Immature natural killer cell (primary cell): ENCODE results near the gene WSB1. TPM values are rescaled to one million over a fixed set of nuclear protein-coding genes. Genes with fewer than 3 reads are reported as not detected.
"Not testable (repeated sequence)": the region's sequence is repeated elsewhere in the genome, so short reads cannot be mapped to it uniquely, and the experiment has no call there.

Experiments
- DNase-seq, 3 donors: peaks; one replicate each; pipeline ENCODE4 v3.0.0; 2022; ENCODE audit warnings: mixed read lengths in 1 of 3
- H3K27ac Mint-ChIP-seq, 6 donors: one replicate each; pipeline ENCODE4 v1.8.0; 2020; ENCODE audit warnings: mixed read lengths in 6 of 6, mild to moderate bottlenecking in 5 of 6, inconsistent platforms in 4 of 6, moderate library complexity in 3 of 6
- H3K27me3 Mint-ChIP-seq, 3 donors: one replicate each; pipeline ENCODE4 v1.8.0; 2020 to 2021; ENCODE audit warnings: low read depth in 3 of 3, mild to moderate bottlenecking in 3 of 3, mixed read lengths in 3 of 3, moderate library complexity in 3 of 3, inconsistent platforms in 1 of 3
- H3K36me3 Mint-ChIP-seq, 3 donors: one replicate each; pipeline ENCODE4 v1.8.0; 2020; ENCODE audit warnings: mixed read lengths in 3 of 3, inconsistent platforms in 2 of 3, mild to moderate bottlenecking in 2 of 3
- H3K4me1 Mint-ChIP-seq, 2 donors: one replicate each; pipeline ENCODE4 v1.8.0; 2020; ENCODE audit warnings: inconsistent platforms in 2 of 2, mild to moderate bottlenecking in 2 of 2, mixed read lengths in 2 of 2, moderate library complexity in 1 of 2
- H3K4me3 Mint-ChIP-seq, 5 donors: one replicate each; pipeline ENCODE4 v1.8.0; 2020; ENCODE audit warnings: mild to moderate bottlenecking in 5 of 5, mixed read lengths in 5 of 5, inconsistent platforms in 3 of 5, moderate library complexity in 3 of 5
- H3K9me3 Mint-ChIP-seq, 6 donors: one replicate each; pipeline ENCODE4 v1.8.0; 2020; ENCODE audit warnings: mild to moderate bottlenecking in 6 of 6, mixed read lengths in 6 of 6, inconsistent platforms in 4 of 6, moderate library complexity in 3 of 6
- polyA plus RNA-seq, 3 donors: library from polyadenylated mRNA; unstranded; fragments of 300-500 nt; fragmentation: Illumina TruSeq; gene quantifications; one replicate each; pipeline ENCODE4 v1.2.3, GENCODE V29; 2021

WSB1 gene, protein sequence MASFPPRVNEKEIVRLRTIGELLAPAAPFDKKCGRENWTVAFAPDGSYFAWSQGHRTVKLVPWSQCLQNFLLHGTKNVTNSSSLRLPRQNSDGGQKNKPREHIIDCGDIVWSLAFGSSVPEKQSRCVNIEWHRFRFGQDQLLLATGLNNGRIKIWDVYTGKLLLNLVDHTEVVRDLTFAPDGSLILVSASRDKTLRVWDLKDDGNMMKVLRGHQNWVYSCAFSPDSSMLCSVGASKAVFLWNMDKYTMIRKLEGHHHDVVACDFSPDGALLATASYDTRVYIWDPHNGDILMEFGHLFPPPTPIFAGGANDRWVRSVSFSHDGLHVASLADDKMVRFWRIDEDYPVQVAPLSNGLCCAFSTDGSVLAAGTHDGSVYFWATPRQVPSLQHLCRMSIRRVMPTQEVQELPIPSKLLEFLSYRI
- 100 to 1,000 TPM; 163 to 253 (median 232) TPM for polyA plus RNA-seq

DNA sequence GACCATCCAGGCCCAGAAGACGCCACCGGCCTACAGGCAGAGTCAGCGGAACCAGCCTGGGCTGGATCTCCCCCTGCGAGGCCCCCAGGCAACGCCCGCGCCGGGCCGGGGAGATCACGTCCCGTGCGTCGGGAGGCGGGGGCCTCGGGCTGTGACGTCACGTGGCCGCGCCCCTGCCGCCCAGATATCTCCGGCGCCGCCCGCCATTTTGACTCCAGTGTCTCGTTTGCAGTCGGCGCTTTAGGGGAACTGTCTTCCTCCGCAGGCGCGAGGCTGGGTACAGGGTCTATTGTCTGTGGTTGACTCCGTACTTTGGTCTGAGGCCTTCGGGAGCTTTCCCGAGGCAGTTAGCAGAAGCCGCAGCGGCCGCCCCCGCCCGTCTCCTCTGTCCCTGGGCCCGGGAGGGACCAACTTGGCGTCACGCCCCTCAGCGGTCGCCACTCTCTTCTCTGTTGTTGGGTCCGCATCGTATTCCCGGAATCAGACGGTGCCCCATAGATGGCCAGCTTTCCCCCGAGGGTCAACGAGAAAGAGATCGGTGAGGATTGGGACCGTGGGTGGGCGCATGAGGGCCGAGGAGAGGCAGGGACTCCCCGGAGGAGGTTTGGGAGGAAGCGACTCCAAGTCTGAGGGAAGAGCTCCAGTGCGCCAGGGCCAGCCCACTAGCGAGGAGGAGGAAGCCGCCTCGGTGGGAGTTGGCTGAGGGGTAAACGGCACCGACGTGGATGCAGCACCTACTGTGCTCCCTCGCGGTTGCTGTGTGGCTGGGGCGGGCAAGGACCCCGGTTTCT, at the start of gene WSB1:
TSS of gene WSB1 (plus strand) at position 217 of the 791 bp plus-strand sequence. CDS start at position 499, 282 bp downstream.
- peaks cover 54 to 71% of the 10 kb centered on the region in 2 donors for H3K4me1 Mint-ChIP-seq
- peaks cover 0 to 3% (median 0%) of the 10 kb centered on the region in 3 donors for H3K36me3 Mint-ChIP-seq
- peak; percentile 92 to 93 (median 92) for DNase-seq
- no peaks in the 10 kb centered on the region for H3K9me3 Mint-ChIP-seq
- H3K4me3 Mint-ChIP-seq = peak within 1 kb of the TSS; percentile 94 to 99 (median 97)
- peaks cover 6 to 21% (median 8%) of the 10 kb centered on the region in 3 donors for H3K27me3 Mint-ChIP-seq
- H3K27ac Mint-ChIP-seq = peak within 1 kb of the TSS; percentile 97 to 100 (median 98)

DNA sequence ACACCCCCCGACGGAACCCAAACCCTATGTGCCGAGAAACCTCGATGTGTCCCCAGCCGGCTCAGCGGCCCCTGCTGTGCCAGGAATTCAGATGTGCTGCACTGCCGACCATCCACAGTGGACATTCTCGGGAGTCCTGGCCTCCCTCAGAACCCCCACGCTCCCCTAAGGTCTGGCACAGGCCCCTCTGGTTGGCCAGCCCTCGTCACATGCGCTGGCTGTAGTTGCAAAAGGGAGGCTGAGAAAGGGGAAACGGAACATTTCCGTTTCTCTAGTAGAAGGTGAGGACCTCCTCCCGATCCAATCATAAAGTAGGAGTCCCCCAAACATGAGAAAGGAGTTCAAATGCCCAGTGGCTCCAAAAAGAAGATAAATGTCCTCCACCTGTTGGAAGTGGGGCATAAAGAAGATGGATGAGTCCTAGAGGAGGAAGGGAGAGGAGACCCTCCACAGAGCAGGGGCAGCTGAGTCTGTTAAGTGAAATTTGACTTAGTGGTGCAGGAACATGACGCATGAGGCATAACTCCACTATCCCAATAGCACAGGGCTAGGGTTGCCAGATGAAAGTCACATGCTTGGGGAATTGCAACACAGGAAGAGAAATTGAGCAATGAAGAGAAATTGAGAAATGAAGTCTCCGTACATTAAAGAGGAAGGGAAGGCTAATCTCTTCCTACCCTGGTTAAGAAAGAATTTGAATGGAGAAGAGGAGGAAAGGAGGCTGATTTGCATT, 49.3 kb upstream of the WSB1 start:
- no peaks in the 10 kb centered on the region for H3K9me3 Mint-ChIP-seq
- peak overlapping the region in 2 of 6 donors; percentile 13 to 79 for H3K27ac Mint-ChIP-seq
- DNase-seq = no peak
- H3K27me3 Mint-ChIP-seq = peaks cover 2 to 5% (median 4%) of the 10 kb centered on the region in 3 donors
- no peak overlapping the region for H3K4me3 Mint-ChIP-seq
- no peaks in the 10 kb centered on the region for H3K36me3 Mint-ChIP-seq
- H3K4me1 Mint-ChIP-seq = peaks cover 7 to 11% of the 10 kb centered on the region in 2 donors

DNA sequence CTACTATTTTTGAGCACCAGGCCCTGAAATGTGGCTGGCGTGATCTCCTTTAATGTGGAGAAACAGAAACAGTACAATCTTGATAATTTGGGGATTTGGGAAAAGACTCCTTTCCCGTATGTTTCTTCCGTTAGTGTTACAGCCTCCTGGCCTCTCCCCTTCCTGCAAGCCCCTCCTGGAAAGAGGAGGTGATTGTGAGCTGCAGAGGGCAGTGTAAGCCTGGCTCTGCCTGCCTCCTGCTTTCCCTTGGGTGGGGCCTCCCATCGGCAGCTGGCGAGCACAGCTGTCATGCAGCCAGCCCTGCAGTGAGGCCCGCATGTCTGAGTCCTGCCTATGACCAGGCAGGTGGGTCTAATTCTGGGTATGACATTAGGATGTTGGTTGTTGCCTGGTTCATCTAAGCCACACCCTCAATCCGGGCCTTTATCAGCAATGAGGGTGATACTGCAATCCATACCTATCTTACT, 48.7 kb upstream of the WSB1 start:
- Mint-ChIP-seq H3K36me3 (no peaks in the 10 kb centered on the region), H3K27me3 (peaks cover 2 to 5% (median 4%) of the 10 kb centered on the region in 3 donors), H3K4me3 (no peak overlapping the region), H3K9me3 (peaks cover 0 to 1% (median 0%) of the 10 kb centered on the region in 6 donors), H3K4me1 (peaks cover 7 to 11% of the 10 kb centered on the region in 2 donors), H3K27ac (peak overlapping the region in 1 of 6 donors; percentile 56)
- DNase-seq = peak; percentile 30 to 46 (median 44)

DNA sequence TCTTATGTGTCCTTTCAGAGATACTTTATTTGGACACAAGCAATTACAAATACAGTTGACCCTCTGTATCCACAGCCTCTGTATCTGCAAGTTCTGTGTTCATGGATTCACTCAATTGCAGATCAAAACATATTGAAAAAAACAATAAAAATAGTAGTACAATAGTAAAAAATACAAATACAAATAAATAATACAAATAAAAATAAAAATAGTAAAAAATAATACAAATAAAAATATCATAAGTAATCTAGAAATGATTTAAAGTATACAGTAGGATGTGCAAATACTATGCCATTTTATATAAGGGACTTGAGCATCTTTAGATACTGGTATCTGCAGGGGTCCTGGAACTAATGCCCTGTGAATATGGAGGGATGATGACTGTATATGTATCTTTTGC, 47.4 kb upstream of the WSB1 start:
- Mint-ChIP-seq H3K9me3 (peaks cover 0 to 3% (median 0%) of the 10 kb centered on the region in 6 donors), H3K4me3 (no peak overlapping the region), H3K4me1 (peaks cover 7 to 11% of the 10 kb centered on the region in 2 donors), H3K36me3 (no peaks in the 10 kb centered on the region), H3K27ac (no peak overlapping the region), H3K27me3 (peaks cover 2 to 5% (median 4%) of the 10 kb centered on the region in 3 donors)
- DNase-seq = no peak

DNA sequence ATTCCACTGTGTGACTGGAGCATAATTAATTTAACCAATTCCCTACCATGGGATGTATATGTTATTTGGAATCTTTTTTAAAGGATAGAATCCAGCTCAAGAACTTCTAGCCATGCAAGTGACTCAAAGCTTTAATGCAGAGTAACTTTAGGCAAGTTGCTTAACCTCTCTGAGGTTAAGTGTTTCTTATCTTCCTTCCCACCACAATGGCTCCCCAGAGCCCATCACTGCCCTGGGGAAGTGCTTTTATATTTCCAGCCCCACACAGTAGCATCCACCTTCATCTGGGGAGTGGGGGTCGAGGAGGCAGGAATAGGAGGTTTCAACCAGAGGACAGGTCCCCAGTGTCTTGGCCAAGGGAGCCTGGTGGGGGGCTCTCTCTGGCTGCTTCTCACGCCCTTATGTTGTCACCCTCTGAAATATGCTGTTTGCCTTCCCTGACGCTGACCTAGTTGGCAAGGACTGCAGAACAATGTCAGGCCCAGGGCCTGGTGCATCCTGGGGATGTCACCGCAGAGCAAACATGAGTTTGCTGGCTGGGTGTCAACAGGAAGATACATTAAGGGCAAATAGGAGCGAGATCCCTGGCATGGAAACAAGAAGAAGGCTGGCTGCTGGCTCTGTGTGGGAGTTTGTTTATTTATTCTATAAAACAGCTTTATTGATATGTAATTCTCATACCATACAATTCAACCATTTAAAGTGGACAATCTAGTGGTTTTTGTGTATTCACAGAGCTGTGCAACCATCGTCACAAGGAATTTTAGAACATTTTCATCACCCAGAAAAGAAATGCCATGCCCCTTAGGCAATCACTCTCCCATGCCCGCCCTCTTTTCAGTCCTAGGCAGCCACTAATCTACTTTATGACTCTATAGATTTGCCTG, 46.6 kb upstream of the WSB1 start:
- Mint-ChIP-seq H3K9me3 (peaks cover 0 to 3% (median 0%) of the 10 kb centered on the region in 6 donors), H3K27me3 (peaks cover 3 to 5% (median 4%) of the 10 kb centered on the region in 3 donors), H3K4me1 (peaks cover 7 to 11% of the 10 kb centered on the region in 2 donors), H3K4me3 (no peak overlapping the region), H3K36me3 (no peaks in the 10 kb centered on the region), H3K27ac (no peak overlapping the region)
- no peak for DNase-seq

DNA sequence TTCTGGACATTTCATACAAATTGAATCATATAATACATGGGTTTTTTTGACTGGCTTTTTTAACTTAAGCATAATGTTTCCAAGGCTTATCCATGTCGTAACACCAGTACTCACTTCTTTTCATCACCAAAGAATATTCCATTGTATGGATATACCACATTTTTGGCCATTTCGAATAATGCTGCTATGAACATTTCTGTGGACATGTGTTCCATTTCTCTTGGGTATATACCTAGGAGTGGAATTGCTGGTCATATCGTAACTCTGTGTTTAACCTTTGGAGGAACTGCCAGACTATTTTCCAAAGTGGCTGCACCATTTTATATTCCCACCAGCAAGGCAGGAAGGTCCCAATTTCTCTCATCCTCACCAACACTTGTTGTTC, 46.0 kb upstream of the WSB1 start:
- Mint-ChIP-seq H3K9me3 (peaks cover 0 to 3% (median 0%) of the 10 kb centered on the region in 6 donors), H3K27me3 (peaks cover 2 to 5% (median 4%) of the 10 kb centered on the region in 3 donors), H3K36me3 (no peaks in the 10 kb centered on the region), H3K4me1 (peaks cover 7 to 11% of the 10 kb centered on the region in 2 donors), H3K27ac (no peak overlapping the region), H3K4me3 (no peak overlapping the region)
- DNase-seq = no peak

DNA sequence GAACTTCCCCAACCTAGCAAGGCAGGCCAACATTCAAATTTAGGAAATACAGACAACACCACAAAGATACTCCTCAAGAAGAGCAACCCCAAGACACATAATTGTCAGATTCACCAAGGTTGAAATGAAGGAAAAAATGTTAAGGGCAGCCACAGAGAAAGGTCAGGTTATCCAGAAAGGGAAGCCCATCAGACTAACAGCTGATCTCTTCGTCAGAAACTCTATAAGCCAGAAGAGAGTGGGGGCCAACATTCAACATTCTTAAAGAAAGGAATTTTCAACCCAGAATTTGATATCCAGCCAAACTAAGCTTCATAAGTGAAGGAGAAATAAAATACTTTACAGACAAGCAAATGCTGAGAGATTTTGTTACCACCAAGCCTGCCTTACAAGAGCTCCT, 43.1 kb upstream of the WSB1 start:
- not testable (repeated sequence) for H3K27me3 Mint-ChIP-seq, H3K36me3 Mint-ChIP-seq, DNase-seq, H3K27ac Mint-ChIP-seq, H3K4me1 Mint-ChIP-seq, H3K9me3 Mint-ChIP-seq, H3K4me3 Mint-ChIP-seq

DNA sequence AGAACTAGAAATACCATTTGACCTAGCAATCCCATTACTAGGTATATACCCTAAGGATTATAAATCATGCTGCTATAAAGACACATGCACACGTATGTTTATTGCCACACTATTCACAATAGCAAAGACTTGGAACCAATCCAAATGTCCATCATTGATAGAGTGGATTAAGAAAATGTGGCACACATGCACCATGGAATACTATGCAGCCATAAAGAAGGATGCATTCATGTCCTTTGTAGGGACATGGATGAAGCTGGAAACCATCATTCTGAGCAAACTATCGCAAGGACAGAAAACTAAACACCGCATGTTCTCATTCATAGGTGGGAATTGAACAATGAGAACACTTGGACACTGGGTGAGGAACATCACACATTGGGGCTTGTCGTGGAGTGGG, 39.1 kb upstream of the WSB1 start:
- not testable (repeated sequence) for H3K36me3 Mint-ChIP-seq, H3K4me3 Mint-ChIP-seq, H3K4me1 Mint-ChIP-seq, H3K27me3 Mint-ChIP-seq, H3K9me3 Mint-ChIP-seq, H3K27ac Mint-ChIP-seq, DNase-seq

DNA sequence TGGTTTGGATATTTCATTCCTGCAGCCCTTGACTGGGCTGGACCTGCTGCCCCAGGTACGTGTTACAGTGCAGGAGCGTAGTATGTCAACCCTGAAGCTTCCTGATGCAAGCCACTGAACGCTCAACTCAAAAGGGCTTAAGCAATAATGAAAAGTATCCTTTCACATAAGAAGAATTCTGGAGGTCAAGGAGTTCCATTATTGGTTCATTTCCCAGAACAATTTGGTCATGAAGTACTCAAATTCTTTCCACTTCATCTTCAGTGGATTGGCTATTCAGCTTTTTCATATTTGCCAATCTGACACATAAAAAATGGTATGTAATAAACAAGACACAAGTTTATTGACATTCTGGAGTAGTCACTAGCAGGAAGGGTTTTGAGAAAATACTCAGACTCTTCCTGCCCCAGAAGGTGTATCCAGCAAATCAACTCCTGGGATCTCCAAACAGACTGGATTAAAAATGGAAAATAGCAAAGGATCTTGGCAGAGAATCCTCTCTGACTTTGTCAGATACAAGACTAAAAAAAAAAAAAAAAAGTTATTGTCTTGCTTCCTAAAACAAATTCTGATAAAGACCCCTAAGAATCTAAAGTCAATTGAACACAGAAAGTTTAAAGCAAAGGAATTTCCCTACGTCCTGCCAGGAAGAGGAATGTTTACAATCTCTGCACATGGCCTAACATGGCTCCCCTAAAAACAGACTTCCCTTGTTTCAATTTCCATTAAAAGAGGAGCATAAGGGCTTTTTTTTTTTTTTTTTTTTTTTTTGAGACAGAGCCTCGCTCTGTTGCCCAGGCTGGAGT, 37.5 kb upstream of the WSB1 start:
- Mint-ChIP-seq H3K36me3 (no peaks in the 10 kb centered on the region), H3K27me3 (peaks cover 1 to 3% (median 2%) of the 10 kb centered on the region in 3 donors), H3K4me3 (no peak overlapping the region), H3K4me1 (no peaks in the 10 kb centered on the region), H3K27ac (no peak overlapping the region), H3K9me3 (no peaks in the 10 kb centered on the region)
- DNase-seq = no peak

DNA sequence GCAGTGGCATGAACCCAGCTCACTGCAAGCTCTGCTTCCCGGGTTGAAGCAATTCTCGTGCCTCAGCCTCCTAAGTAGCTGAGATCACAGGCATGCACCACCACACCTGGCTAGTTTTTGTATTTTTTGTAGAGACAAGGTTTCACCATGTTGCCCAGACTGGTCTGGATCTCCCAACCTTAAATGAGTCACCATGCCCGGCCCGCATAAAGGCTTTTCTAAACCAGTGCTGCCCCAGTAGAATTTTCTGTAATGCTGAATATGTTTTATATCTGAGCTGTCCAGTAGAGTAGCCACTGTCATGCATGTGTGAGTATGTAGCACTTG, 36.9 kb upstream of the WSB1 start:
- Mint-ChIP-seq H3K9me3 (no peaks in the 10 kb centered on the region), H3K36me3 (no peaks in the 10 kb centered on the region), H3K27ac (no peak overlapping the region), H3K4me3 (no peak overlapping the region), H3K4me1 (no peaks in the 10 kb centered on the region), H3K27me3 (peaks cover 1 to 3% (median 2%) of the 10 kb centered on the region in 3 donors)
- DNase-seq = no peak

DNA sequence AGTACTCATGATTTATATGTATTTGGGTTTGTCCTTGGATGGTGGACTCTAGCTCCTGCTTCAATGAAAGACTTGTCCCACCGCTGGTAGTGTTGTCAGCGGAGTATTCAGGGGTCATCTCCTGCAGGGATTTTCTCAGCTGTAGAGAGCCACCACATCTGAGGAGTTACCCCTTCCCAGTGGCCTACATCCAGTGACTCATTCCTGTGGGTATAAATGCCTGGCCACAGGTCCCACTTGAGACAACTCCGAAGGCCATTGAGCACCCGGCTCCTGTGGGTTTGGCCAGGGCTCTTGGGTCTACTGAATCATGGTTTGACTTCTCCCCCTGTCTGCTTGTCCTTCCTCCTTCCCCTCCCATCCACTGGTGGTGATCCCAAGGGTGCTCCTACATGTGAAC, 34.6 kb upstream of the WSB1 start:
- no peak for DNase-seq
- Mint-ChIP-seq H3K36me3 (no peaks in the 10 kb centered on the region), H3K27me3 (peaks cover 0 to 1% (median 0%) of the 10 kb centered on the region in 3 donors), H3K9me3 (no peaks in the 10 kb centered on the region), H3K4me1 (no peaks in the 10 kb centered on the region), H3K27ac (no peak overlapping the region), H3K4me3 (no peak overlapping the region)

DNA sequence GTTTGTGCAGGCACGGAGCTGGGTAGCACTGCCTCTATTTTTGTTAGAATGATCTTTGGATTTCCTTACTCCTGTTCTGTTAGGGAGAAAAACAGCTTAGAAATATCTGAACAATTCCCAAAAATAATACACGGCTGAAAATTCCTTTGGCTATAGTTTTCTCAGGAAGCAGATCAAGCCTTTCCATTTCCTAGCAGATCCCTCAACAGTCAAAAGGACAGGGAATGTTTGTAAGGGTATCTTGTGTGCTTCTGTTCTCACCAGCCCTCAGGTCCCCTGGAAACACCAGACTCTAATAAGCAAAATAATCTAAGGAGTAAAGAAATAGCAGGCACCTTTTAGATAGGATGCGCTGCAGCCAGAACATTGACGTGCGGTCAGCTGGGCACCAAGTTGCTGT, 30.5 kb upstream of the WSB1 start:
- no peak for DNase-seq
- Mint-ChIP-seq H3K9me3 (no peaks in the 10 kb centered on the region), H3K4me1 (no peaks in the 10 kb centered on the region), H3K36me3 (no peaks in the 10 kb centered on the region), H3K27ac (no peak overlapping the region), H3K4me3 (no peak overlapping the region), H3K27me3 (no peaks in the 10 kb centered on the region)
